GM20000 (cell line): ENCODE data around the gene ENAH.

Experiments
- DNase-seq: peaks from one replicate; pipeline ENCODE4 v3.0.0; 2012; ENCODE audit warnings: low spot score
- TF ChIP-seq, protein P1 (sequence below): IDR thresholded peaks from 2 replicates; pipeline ENCODE4 v1.5.1; 2012; ENCODE audit warnings: mild to moderate bottlenecking, control low read depth; ENCODE audit errors: extremely low read depth, missing control alignments

The ENAH gene

DNA sequence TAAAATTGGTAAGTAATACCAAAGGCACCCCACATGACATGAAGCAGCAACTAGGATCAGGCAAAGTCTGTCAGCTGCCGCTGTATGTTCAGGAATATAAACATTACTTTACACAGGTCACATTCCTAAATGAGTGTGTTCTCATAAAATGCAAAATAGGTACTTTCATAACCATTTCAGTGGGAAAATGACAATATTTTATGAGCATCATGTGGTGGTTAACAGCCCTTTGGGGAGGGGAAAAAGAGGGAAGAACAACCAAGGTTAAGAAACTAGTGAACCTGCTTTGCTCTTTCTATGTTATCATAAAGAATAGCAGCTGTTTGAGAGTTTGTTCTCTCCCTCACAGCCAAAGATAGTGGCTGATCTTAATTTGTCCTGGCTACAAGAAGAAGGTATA, 119.7 kb downstream of the ENAH start:
- DNase-seq: no peak
- TF ChIP-seq, protein P1, sequence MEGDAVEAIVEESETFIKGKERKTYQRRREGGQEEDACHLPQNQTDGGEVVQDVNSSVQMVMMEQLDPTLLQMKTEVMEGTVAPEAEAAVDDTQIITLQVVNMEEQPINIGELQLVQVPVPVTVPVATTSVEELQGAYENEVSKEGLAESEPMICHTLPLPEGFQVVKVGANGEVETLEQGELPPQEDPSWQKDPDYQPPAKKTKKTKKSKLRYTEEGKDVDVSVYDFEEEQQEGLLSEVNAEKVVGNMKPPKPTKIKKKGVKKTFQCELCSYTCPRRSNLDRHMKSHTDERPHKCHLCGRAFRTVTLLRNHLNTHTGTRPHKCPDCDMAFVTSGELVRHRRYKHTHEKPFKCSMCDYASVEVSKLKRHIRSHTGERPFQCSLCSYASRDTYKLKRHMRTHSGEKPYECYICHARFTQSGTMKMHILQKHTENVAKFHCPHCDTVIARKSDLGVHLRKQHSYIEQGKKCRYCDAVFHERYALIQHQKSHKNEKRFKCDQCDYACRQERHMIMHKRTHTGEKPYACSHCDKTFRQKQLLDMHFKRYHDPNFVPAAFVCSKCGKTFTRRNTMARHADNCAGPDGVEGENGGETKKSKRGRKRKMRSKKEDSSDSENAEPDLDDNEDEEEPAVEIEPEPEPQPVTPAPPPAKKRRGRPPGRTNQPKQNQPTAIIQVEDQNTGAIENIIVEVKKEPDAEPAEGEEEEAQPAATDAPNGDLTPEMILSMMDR: no peak

GRCh38 chr1:225532240-225532944, 120.5 kb downstream of the ENAH start:
- no peak for DNase-seq
- TF ChIP-seq, protein P1: no peak

GRCh38 chr1:225529726-225530125, 123.2 kb downstream of the ENAH start:
- no peak for DNase-seq
- TF ChIP-seq, protein P1: no peak

GRCh38 chr1:225527575-225527974, 125.3 kb downstream of the ENAH start:
- no peak for DNase-seq
- TF ChIP-seq, protein P1: no peak

GRCh38 chr1:225526878-225527277, 126.0 kb downstream of the ENAH start:
- DNase-seq: no peak
- TF ChIP-seq, protein P1: no peak

GRCh38 chr1:225525377-225525776, 127.5 kb downstream of the ENAH start:
- no peak for DNase-seq
- TF ChIP-seq, protein P1: no peak

DNA sequence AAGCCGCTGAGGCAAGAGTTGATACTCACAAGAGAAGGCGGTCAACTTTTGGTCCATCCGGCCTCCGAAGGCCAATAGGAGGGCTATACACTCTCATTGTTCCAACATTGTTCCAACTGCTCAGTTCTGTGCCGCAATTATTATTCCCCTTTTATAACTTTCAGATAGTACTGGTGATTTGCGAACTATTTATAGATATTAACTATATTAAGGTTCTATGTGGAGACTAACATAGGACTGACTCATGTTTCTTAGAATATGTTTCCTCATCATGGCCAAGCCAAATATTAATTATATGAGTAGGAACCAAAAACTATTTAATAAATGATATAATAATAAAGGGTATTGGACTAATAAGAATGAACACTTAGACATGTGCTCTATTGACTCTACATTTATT, 128.4 kb downstream of the ENAH start:
- no peak for DNase-seq
- TF ChIP-seq, protein P1: no peak
